HG03460 (cell line): ENCODE data around the gene RILPL2.
"Not testable (repeated sequence)": the region's sequence is repeated elsewhere in the genome, so short reads cannot be mapped to it uniquely, and the experiment has no call there.

Experiments
- ATAC-seq: cut with Tn5 transposase; IDR thresholded peaks from one replicate; pipeline ENCODE4 v1.9.1; 2021; ENCODE audit not compliant: unreplicated experiment

Gene RILPL2

GRCh38 chr12:123407269-123407668 lies 29.2 kb downstream of the RILPL2 start:
- ATAC-seq = not testable (repeated sequence)

- ATAC-seq = no peak
Observed at GRCh38 chr12:123404581-123404980, 31.9 kb downstream of the RILPL2 start.

GRCh38 chr12:123401753-123402683 lies 34.5 kb downstream of the RILPL2 start:
- ATAC-seq = no peak

GRCh38 chr12:123399255-123399617 lies 37.2 kb downstream of the RILPL2 start:
- ATAC-seq = no peak

- ATAC-seq = no peak
Observed at GRCh38 chr12:123398550-123399254, 37.8 kb downstream of the RILPL2 start.

- ATAC-seq = no peak
Observed at GRCh38 chr12:123398177-123398549, 38.3 kb downstream of the RILPL2 start.

- ATAC-seq = no peak
Observed at GRCh38 chr12:123397400-123397799, 39.1 kb downstream of the RILPL2 start.

GRCh38 chr12:123396954-123397353 lies 39.5 kb downstream of the RILPL2 start:
- ATAC-seq = no peak

GRCh38 chr12:123396543-123396942 lies 39.9 kb downstream of the RILPL2 start:
- ATAC-seq = no peak

- no peak for ATAC-seq
Observed at GRCh38 chr12:123395236-123395635, 41.2 kb downstream of the RILPL2 start.

GRCh38 chr12:123393747-123394146 lies 42.7 kb downstream of the RILPL2 start:
- ATAC-seq = no peak

GRCh38 chr12:123391546-123392343 lies 44.7 kb downstream of the RILPL2 start:
- ATAC-seq = no peak

- ATAC-seq = no peak
Observed at GRCh38 chr12:123390498-123391426, 45.7 kb downstream of the RILPL2 start.

GRCh38 chr12:123389560-123390351 lies 46.7 kb downstream of the RILPL2 start:
- ATAC-seq = no peak

- no peak for ATAC-seq
Observed at GRCh38 chr12:123388951-123389559, 47.4 kb downstream of the RILPL2 start.

- ATAC-seq = peak; percentile 35
Observed at GRCh38 chr12:123388177-123388950, 48.1 kb downstream of the RILPL2 start.

- no peak for ATAC-seq
Observed at GRCh38 chr12:123387508-123388176, 48.8 kb downstream of the RILPL2 start.

GRCh38 chr12:123385536-123385935 lies 50.9 kb downstream of the RILPL2 start:
- ATAC-seq = not testable (repeated sequence)
